ENCODE measurements around the gene SV2B.
A peak's percentile ranks its signal among the peaks of the same experiment; 100 is the strongest.

Gene SV2B

DNA sequence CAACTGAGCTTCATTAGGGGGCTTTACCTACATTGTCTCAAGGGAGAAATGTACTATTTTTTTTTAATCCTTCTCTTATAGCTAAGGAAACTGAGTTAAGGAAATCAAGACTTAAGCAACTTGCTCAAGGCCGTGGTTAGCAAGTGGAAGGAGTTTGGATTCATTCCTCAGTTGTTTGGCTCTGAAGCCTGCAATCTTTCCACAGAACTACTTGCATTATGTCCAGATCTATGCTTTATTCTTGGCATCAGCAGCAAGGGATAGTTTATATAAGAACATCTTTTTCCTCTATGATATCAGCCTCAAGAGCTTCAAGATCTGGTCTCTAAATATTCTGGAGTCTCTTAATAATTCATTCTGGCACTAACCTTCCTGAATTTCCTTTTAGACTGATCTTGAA, 182.4 kb downstream of the SV2B start:
- no peak for DNase-seq

DNA sequence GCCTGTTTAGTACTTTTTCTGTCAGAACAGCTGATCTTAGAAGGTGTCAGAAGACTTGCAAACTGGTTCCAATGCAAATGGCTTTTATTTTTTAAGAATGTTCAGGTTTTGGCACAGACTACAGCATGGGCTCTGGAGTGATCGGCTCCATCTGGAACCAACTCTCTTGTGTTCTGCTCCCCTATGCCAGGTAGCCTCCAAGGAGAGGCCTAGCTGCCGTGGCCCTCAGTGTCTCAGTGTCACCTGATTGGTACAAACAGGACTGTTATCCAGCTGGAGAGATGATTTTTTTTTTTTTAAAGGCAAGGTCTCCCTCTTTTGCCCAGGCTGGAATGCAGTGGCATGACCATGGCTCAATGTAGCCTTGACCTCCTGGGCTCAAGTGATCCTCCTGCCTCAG, 183.1 kb downstream of the SV2B start:
- DNase-seq = no peak

DNA sequence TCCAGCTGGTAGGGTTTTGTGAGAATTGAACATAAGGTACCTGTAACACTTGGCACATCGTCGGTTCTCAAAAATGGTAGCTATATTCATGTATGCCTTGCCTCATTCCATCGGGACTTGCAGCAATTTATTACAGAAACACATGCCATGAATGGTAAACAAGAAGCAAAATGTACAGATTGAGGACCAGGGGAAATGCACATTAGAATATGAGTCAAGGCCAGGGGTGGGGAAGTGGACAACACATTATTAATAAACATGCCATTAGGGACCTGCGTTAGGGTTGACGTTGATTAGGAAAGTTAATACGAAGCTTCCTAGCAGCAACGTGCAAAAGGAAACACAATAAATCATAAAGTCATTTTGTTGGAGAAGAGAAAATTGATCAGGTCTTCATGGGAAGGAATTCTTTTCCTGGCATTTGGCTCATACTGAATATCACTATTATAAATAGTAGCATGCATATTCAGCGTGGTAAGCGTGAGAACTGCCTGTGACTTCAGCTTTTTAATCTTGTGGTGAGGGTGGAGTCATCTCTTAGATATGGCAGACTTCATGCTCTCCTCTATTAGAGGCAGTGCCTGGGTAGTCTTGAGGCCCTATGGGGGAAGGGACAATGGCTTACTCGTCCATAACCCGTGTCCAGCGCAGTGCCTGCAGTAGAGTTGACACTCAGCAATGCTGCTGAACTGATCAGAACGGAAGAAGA, 184.9 kb downstream of the SV2B start:
- no peak for DNase-seq

- no peak for DNase-seq
Observed at GRCh38 chr15:91289324-91289723, 189.3 kb downstream of the SV2B start.

DNA sequence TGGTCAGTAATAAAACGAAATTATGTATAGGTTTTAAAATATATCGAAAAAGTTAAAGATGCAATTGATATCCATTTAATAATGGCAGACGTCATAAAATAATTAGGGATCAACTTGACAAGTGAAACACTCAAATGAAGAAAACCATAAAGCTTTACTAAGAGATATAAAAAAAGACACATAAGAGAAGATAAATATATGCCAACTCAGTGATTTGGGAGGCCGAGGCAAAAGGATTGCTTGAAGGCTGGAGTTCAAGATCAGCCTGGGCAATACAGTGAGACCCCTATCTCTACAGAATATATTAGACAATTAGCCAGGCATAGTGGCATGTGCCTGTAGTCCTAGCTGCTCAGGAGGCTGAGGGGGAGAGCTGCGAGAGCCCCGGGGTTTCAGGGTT, 190.5 kb downstream of the SV2B start:
- DNase-seq = no peak

GRCh38 chr15:91291673-91292072, 191.6 kb downstream of the SV2B start:
- no peak for DNase-seq

- DNase-seq = no peak
Observed at GRCh38 chr15:91294344-91294743, 194.3 kb downstream of the SV2B start.

GRCh38 chr15:91294795-91295194, 194.7 kb downstream of the SV2B start:
- no peak for DNase-seq

- DNase-seq = no peak
Observed at GRCh38 chr15:91298101-91298500, 198.0 kb downstream of the SV2B start.

- peak; percentile 73 for DNase-seq
Observed at GRCh38 chr15:91302588-91303439, 202.8 kb downstream of the SV2B start.

- DNase-seq = no peak
Observed at GRCh38 chr15:91304210-91304609, 204.2 kb downstream of the SV2B start.

GRCh38 chr15:91304786-91305185, 204.7 kb downstream of the SV2B start:
- no peak for DNase-seq

- no peak for DNase-seq
Observed at GRCh38 chr15:91306144-91306543, 206.1 kb downstream of the SV2B start.

GRCh38 chr15:91307601-91308000, 207.5 kb downstream of the SV2B start:
- DNase-seq = no peak

DNA sequence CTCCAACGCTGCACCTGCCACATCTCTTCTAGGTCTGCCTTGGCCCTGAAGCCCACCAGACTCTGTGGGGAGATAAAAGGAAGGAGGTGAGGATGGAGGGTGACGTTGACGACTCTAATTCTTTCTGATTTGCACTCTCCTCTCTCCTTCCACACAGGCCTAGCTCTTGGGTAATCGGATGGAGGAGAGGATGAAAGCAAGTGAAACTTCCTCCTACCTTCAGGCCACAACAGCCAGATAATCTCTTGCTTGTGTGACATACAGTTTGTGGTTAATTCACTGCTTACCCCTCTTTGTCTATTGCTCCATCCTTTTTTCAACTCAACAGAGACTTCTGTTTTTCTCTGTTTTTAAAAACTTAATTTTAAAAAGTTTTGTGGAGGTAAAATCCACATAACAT, 208.1 kb downstream of the SV2B start:
- no peak for DNase-seq

DNA sequence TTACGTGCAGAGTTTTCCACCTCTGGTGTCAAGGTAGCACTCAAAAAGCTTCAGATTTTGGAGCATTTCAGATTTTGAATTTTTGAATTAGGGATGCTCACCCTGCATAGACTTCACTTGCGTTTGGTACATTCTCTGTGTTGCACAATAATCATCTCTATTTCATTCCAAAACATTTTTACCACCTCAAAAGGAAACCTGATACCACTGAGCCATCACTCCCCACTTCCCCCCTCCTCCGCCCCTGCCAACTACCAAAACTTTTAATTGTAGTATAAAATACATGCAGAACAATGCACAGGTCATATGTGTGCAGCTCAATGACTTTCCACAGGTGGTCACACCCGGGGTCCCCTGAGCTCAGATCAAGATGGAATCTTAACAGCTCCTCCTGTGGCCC, 208.8 kb downstream of the SV2B start:
- no peak for DNase-seq

- DNase-seq = no peak
Observed at GRCh38 chr15:91311986-91312385, 211.9 kb downstream of the SV2B start.

DNA sequence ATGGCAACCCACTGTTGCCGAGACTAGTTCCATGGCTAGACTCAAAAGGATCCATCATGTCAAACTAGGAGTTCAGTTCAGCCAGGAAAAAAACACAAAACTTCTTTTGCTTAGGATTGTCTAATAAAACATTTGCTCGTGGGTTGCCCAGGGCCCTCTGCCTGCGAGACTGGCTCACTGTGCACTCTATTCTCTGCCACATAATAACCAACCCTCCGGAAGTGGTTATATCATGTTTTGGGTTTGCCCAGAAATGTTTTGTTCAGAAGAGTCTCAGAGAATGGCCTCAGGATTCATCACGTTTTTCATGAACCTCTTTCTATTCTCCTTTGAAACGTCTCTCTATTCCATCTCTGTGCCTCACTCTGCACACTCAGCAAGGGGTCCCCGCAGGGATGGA, 216.1 kb downstream of the SV2B start:
- DNase-seq = no peak

DNA sequence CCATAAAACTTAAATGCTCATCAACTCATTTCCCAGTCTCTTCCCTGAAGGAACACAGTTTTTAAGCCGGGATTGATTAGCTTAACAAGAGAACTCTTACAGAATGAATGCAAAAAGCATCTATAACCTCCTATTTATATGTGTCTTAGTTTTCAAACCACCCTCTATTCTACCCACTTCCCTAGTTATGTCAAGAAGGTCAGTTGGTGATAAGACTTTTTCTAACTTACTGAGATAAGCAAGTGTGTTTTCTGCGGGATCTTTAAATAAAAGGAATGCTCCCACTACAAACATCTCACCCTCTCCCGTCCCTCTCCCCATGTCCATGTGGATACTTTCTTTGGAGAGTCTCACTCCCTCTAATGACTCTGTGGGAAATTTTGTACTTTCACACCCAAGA, 218.5 kb downstream of the SV2B start:
- DNase-seq = no peak

DNA sequence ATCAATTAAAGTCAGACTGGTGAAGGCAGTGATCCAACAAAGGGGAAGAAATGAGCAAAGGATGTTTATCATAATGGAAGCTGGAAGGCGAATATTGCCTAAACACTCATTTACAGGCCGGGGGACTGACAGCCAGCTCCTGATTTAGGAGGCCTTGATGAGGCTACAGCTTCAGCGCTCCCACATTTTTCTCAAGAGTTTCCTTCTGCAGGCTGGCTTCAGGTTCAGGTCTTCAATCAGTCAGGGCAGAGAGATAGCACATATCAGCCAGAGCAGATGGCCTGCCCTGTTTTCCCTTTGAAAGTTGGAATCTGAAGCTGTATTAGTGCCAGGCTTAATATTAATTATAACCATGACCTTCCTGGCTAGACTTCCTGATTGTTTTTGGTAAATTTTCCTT, 218.9 kb downstream of the SV2B start:
- DNase-seq = no peak

GRCh38 chr15:91319371-91320059, 219.5 kb downstream of the SV2B start:
- no peak for DNase-seq

DNA sequence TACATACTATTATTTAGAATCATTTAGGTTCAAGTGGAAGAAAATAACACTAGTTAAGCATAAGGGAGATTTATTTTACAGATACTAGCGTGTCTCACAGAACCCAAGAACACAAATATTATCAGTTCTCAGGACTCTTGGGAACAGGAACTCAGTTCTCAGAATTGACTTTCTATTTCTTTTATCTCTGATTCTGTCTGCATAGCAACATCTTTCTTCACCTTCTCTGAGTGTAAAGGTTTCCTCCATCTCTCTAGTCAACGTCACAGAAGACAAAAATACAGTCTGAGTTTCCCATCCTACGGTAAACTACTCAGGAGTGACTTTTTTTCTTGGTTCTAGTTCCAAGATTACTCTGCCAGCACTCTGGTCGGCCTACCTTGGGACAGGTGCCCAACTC, 220.0 kb downstream of the SV2B start:
- no peak for DNase-seq

GRCh38 chr15:91329914-91330313, 229.9 kb downstream of the SV2B start:
- DNase-seq = no peak

GRCh38 chr15:91331581-91331980, 231.5 kb downstream of the SV2B start:
- no peak for DNase-seq
